Raji (cell line): ENCODE measurements around the gene RAB3A.

Experiments used
- POLR2A ChIP-seq: IDR thresholded peaks from 2 replicates; pipeline ENCODE4 v1.6.1; 2011; ENCODE audit warnings: low read depth, low read length, control low read depth; ENCODE audit not compliant: insufficient read depth

The RAB3A gene

DNA sequence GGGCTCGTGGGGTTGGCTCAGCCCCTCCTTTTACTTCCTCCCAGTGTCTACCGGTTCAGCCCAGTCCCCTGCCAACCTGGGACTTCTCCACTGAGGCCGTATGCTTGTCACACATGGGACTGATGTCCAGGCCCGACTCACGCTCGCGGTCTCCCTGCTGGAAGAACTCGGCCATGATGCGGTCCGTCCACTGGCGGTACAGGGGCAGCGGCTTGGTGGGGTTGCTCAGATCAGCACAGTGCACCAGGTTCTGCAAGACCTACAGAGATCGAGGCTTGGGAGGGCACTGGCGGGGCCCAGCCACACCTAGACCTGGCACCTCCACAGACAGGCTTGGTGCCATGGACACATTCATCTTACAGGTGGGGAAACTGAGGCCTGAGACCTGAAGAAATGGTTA, 7.8 kb upstream of the RAB3A start:
- TF ChIP-seq POLR2A = no peak

DNA sequence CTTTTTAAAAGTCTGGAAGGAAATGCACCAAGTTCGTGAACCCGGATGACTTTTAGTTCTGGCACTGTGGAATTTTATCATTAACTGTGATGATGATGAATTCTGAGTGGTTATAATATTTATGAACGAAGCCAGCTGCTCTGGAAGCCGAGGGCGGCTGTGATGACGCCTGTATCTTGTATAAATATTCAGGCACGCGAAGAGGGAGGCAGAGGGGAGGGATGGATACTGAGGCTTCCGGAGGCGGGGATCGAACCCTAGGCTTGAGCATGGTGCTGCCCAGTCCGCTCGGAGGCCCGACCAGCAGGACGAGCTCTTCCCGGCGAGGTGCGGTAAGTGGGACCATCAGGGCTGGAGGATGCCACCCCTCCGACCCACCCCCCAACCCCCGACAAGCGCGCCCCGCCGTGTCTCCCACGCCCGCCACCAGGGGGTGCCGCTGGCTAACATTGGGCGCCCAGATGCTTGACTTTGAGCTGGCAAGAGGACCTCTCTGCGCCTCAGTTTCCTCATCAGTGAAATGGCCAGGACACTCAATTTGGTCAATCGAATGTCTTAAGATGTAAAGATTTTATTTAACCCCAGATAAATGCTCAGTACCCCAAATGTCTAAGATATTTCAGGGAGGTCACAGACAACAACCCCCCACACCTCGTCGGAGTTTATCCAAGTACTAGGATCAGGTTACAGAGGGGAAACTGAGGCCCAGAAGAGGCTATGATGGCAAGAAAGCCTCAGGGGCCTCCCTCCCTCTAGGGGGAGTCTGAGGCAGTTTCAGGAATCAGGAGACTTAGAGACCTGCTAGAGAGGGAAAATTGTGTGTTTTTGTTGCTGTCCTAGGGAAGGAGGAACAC, 4.5 kb upstream of the RAB3A start:
- 0 out of 2 replicates have a peak, but pooled peaks have one; percentile 10 for TF ChIP-seq POLR2A

DNA sequence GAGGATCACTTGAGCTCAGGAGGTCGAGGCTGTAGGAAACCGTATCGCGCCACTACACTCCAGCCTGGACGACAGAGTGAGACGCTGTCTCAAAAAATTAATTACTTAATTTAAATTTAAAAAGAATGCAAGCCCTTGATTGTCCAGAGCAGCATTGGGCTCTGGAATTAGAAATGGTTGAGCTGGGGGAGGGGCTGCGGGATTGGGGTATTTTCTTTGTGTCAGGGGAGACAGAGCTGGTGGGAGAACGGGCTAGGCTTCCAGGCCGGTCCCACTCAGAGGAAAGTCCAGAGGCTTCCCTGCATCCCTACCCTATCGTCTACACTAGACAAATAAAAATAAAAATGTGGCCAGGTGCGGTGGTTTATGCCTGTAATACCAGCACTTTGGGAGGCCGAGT, 2.2 kb upstream of the RAB3A start:
- TF ChIP-seq POLR2A = no peak

DNA sequence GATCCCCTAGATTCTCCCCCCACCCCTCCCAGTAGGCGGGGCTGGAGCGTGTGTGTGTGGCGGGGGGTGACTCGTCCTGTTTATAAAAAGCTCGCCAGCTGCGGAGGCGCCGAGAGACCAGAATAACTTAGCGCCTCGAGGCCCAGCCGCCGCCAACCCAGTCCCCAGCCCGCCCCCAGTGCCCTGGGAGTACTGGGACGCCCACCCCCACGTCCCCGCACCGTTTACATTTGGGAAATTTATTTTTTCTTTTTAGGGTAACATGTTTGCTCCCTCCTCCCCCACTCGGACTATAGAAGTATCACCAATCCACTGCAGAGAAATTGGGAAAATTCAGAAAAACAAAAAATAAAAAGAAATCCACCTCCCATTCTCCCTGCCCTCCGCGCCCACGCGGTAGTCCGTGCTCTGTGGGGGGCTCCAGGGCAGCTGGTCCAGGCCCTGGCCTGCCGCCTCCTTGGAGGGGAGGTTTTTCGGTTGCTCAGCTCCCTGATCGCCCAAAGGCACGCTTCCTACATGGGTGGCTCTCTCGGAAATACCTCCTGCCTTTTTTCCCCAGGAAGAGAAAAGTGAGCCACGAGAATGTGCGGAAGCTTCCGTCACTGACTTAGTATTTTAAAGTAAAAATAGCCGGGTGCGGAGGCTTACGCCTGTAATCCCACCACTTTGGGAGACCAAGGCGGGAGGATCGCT, 1.5 kb upstream of the RAB3A start:
- no peak for TF ChIP-seq POLR2A

DNA sequence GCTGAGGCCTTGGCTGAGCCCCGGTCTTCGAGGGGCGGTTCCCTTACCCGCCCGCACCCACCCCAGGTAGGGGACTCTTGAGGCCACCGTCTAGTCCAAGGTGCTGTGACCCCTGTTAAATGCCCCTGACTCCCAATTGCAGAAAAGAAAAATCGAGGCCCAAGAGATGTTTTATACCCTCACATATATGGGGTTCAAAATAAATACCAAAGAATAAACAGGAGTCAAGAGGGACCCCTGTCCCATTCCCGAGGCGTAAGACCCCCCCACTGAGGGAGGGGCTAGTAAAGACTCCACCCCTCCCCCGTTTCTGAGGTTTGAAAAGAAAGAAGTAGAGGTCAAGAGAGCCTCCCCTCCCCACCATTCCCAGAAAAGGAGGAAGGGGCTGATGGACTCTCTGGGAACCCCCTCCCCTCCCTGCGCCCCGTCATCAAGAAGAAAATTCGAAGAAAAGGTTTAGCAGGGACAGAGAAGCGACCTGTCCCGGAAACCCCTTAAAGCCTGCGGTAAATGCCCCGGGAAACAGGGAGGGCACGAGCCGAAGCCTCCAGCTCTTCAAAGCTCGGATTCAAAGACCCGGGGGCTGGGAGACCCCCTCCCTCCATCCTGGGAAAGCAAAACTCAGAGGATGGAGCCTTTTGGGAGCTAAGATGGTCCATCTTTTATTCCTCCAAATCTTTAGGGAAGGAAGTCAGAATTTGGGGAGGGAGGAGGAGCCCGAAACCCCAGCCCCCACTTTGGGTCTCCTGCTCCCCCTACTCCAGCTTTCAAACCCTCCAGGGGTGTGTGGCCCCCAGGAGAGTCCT, 755 bp upstream of the RAB3A start:
- TF ChIP-seq POLR2A = peak; percentile 54; the same call in 1 of the 2 replicates

DNA sequence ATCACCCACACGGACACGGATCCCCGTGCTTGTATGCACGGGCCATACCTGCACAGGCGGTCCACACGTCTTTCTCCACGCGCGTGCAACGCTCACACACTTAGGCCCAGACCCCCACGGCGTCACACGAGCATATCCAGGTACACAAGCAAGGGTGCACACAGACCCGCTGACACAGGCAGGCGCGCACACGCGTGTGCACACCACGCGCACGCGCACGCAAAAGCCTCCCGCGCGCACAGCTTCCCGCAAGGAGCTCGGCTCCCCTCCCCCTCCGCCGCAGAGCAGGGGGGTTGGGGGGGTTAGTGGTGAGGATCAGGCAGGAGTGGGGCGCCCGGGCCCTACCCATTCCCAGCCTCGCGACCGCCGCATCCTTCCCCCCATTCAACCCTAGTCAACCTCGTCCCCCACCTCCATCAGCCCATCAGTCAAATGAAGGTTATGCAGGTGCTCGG, 407 bp downstream of the RAB3A start:
- no peak for TF ChIP-seq POLR2A

DNA sequence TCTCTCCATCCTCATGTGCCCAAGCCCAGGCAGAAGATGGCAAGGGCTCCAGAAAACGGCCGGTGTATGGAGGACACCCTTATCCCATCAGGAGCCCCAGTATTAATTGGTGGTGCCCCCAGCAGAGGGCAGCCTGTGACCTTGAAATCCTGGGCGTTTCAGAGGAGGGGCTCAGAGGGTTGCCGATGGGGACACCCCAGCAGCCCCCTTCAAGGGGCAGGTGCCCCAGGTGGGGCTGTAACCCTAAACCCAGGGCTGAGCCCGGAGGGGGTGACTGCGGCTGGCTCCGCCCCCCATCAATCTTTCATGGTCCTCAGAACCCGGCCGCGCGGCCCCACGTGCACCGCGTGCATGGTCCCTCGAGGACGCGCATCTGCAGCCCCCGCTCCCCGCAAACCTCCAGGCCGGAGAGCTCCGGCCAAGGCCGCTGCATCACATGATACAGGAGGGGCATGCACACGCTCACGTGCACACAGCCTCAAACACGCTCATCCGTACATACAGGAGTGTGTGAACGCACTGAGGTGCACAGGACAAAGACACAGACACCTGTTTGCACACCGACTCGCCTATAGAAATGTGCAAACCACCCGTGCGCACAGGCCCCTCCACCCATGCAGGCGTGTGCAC, 949 bp downstream of the RAB3A start:
- no peak for TF ChIP-seq POLR2A

DNA sequence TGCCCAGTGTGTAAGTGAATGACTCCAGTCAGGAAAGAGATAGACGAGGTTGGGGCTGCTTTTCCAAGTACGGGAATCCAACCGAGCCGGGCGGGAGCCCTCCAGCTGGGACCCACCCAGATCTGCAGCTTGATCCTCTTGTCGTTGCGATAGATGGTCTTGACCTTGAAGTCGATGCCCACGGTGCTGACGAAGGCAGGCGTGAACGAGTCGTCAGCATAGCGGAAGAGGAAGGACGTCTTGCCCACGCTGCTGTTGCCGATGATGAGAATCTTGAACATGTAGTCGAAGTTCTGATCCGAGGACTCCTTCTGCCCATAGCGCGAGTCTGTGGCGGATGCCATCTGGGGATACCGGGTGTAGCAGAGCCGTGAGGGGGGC, 1.5 kb downstream of the RAB3A start:
- no peak for TF ChIP-seq POLR2A

DNA sequence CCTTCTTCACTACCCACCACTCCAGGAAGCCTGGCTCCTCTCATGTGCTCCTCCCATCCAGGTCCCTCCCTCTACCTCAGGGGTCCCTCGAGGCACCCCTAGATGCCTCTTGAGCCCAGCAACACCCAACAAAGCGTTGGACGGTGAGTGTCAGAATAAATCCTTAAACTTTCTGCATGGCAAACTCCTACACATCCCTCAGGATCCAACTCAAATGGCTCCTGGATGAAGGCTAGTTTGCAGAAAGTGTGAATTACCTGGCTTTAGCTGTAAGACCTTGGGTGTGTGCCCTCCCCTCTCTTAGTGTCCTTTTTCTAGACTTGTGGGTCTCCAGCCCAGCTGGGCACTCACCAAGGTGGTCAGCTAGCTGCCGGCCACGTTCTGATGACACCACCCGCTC, 5.5 kb downstream of the RAB3A start:
- TF ChIP-seq POLR2A = no peak

DNA sequence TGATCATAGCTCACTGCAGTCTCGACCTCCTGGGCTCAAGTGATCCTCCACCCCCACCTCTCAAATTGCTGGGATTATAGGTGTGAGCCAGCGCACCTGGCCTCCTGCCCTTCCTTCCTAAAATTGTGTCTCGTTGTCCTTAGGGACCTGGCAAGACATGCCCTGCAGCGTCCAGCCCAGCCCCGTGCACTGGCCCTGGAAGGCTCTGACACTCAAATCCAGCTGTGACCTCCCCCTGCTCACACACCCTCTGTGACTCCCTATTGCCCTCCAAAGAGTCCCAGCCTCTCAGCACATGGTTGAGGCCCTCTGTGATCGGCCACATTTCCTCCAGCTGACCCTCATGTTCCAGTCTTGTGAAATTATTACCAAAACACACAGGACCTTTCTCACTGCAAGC, 5.9 kb downstream of the RAB3A start:
- TF ChIP-seq POLR2A = no peak

DNA sequence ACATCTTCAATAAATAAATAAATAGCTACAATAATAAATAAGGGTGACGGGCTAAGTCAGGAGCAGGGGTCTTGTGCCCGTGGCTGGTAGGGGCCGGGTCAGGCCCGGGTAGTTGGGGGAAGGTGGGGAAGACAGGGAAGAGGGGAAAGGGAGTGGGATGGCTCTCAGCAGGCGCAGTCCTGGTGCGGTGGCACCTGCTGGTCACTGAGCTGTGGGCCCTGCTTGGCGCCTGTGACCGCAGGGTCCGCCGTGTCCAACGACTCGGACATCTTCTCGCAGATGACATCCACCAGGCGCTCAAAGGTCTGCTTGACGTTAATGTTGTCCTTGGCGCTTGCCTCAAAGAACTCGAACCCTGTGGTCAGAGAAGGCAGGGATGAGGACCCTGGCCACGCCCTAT, 6.5 kb downstream of the RAB3A start:
- TF ChIP-seq POLR2A = no peak

DNA sequence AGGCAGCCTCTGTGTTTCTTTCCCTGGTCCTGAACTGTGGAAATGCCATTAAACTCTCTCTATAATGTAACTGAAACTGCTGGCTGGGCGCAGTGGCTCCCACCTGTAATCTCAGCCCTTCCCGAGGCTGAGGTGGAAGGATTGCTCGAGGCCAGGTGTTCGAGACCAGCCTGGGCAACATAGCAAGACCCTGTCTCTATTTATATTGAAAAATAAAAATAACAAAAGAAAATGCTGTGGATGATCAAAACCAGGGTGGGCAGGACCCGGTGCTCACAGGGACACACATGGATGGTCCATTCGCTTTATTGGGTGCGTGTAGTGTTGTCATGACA, 7.4 kb downstream of the RAB3A start:
- no peak for TF ChIP-seq POLR2A

DNA sequence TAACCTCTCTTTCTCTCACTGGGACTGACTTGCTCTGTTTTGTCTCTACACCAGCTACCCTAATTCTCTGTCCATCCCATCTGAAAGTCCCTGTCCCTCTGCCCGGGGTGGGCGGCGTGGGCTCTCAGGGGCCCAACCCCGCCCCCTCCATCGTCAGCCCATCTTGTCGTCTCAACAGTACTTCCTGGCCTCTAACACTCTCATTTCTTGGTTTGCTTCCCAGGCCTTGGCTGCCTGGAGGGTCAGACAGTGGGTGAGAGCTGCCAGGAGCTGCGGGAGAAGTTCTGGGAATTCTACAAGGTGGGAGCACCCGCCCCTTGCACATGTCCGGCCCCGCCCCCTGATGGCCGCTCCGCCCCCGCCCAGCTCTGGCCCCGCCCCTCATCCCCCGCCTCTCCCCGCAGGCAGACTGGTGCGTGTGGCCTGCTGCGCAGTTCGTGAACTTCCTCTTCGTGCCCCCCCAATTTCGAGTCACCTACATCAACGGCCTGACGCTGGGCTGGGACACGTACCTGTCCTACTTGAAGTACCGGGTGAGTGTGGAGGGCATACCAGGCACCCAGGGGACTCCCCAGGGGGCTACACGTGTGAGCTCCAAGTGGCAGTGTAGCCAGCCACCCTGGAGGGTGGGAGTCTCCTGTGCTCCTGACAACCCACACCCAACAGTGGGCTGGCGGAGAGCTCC, 9.1 kb downstream of the RAB3A start:
- TF ChIP-seq POLR2A = no peak

DNA sequence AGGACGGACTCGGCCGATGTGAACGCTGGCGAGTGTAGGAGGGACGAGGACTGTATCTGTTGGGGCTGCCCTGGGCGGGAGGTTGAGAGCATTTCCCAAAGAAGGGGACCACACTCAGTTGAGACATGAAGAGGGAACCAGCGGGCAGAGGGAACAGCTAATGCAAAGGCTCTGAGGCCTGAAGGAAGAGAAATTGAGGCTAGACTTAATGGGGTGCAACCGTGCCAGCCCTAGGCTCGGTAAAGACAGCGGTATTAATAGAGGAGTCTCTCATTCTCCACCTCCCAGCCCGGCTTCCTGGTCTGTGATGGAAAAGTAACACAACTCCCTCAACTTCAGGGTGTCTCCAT, 9.7 kb downstream of the RAB3A start:
- TF ChIP-seq POLR2A = no peak
